ENCODE measurements around the gene PGM3.

The PGM3 gene

DNA sequence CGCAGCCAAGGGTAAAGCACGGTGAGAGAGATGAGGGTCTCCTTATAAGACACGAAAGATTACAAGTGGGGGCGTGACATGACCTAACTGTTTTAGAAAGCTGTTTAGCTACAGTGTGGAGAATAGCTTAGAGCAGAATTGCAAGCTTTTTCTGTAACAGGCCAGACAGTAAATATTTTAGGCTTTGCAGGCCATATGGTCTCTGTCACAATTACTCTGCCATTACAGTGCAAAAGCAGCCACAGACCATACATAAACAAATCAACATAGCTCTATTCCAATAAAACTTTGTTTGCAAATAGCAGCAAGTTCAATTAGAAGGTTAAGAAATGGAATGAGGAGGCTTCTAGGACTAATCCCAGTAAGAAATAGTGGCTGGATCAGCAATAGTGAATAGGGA, 16.8 kb downstream of the PGM3 start:
- no peak overlapping the region for H3K4me2 ChIP-seq (ENCODE audit: insufficient read depth, low read length)
- no peaks in the 10 kb centered on the region for H3K4me1 ChIP-seq (ENCODE audit: insufficient read depth, low read length)
- H3K36me3 ChIP-seq (ENCODE audit: insufficient read depth, low read length): peaks cover 65% of the 10 kb centered on the region
- ATAC-seq (ENCODE audit: insufficient read depth, low read depth): no peak
- no peak for TF ChIP-seq EZH2 (IDR thresholded peaks at IDR 0.05; ENCODE audit: borderline replicate concordance, low read depth, low read length, severe bottlenecking)
- no peak for TF ChIP-seq CTCF (IDR thresholded peaks at IDR 0.05; ENCODE audit: borderline replicate concordance, extremely low read depth, low read length, poor library complexity, severe bottlenecking)
- no peaks in the 10 kb centered on the region for H3K79me2 ChIP-seq (ENCODE audit: insufficient read depth, low read length)
- no peaks in the 10 kb centered on the region for H3K9me3 ChIP-seq (ENCODE audit: insufficient read depth, low read length, severe bottlenecking)
- H3K9ac ChIP-seq (ENCODE audit: low read depth, low read length): no peak overlapping the region
- no peaks in the 10 kb centered on the region for H3K27me3 ChIP-seq (ENCODE audit: insufficient read depth, low read length, poor library complexity)
- DNase-seq: no peak
- H4K20me1 ChIP-seq (ENCODE audit: insufficient read depth, low read length): no peaks in the 10 kb centered on the region
- H3K4me3 ChIP-seq (ENCODE audit: low read depth in 1 of 2, low read length in 2 of 2): no peak overlapping the region
- no peak overlapping the region for H2AFZ ChIP-seq (ENCODE audit: low read depth, low read length)
- H3K27ac ChIP-seq (ENCODE audit: low read length): no peak overlapping the region

- TF ChIP-seq EZH2 (IDR thresholded peaks at IDR 0.05; ENCODE audit: borderline replicate concordance, low read depth, low read length, severe bottlenecking) (no peak), CTCF (IDR thresholded peaks at IDR 0.05; ENCODE audit: borderline replicate concordance, extremely low read depth, low read length, poor library complexity, severe bottlenecking) (no peak)
- H3K9me3 ChIP-seq (ENCODE audit: insufficient read depth, low read length, severe bottlenecking): no peaks in the 10 kb centered on the region
- ATAC-seq (ENCODE audit: insufficient read depth, low read depth): no peak
- H3K4me1 ChIP-seq (ENCODE audit: insufficient read depth, low read length): no peaks in the 10 kb centered on the region
- no peak overlapping the region for H3K27ac ChIP-seq (ENCODE audit: low read length)
- no peaks in the 10 kb centered on the region for H4K20me1 ChIP-seq (ENCODE audit: insufficient read depth, low read length)
- no peak for DNase-seq
- no peak overlapping the region for H3K4me3 ChIP-seq (ENCODE audit: low read depth in 1 of 2, low read length in 2 of 2)
- H3K36me3 ChIP-seq (ENCODE audit: insufficient read depth, low read length): peaks cover 92% of the 10 kb centered on the region
- H3K4me2 ChIP-seq (ENCODE audit: insufficient read depth, low read length): no peak overlapping the region
- H3K9ac ChIP-seq (ENCODE audit: low read depth, low read length): no peak overlapping the region
- no peak overlapping the region for H2AFZ ChIP-seq (ENCODE audit: low read depth, low read length)
- no peaks in the 10 kb centered on the region for H3K27me3 ChIP-seq (ENCODE audit: insufficient read depth, low read length, poor library complexity)
- H3K79me2 ChIP-seq (ENCODE audit: insufficient read depth, low read length): no peaks in the 10 kb centered on the region
Observed at GRCh38 chr6:83169511-83169910, 23.6 kb downstream of the PGM3 start.

GRCh38 chr6:83169106-83169505, 24.0 kb downstream of the PGM3 start:
- H3K9me3 ChIP-seq (ENCODE audit: insufficient read depth, low read length, severe bottlenecking): no peaks in the 10 kb centered on the region
- no peak overlapping the region for H3K9ac ChIP-seq (ENCODE audit: low read depth, low read length)
- H3K4me2 ChIP-seq (ENCODE audit: insufficient read depth, low read length): no peak overlapping the region
- H3K79me2 ChIP-seq (ENCODE audit: insufficient read depth, low read length): no peaks in the 10 kb centered on the region
- peaks cover 92% of the 10 kb centered on the region for H3K36me3 ChIP-seq (ENCODE audit: insufficient read depth, low read length)
- no peaks in the 10 kb centered on the region for H3K4me1 ChIP-seq (ENCODE audit: insufficient read depth, low read length)
- no peak for TF ChIP-seq EZH2 (IDR thresholded peaks at IDR 0.05; ENCODE audit: borderline replicate concordance, low read depth, low read length, severe bottlenecking)
- TF ChIP-seq CTCF (IDR thresholded peaks at IDR 0.05; ENCODE audit: borderline replicate concordance, extremely low read depth, low read length, poor library complexity, severe bottlenecking): no peak
- H4K20me1 ChIP-seq (ENCODE audit: insufficient read depth, low read length): no peaks in the 10 kb centered on the region
- DNase-seq: no peak
- H2AFZ ChIP-seq (ENCODE audit: low read depth, low read length): no peak overlapping the region
- H3K27ac ChIP-seq (ENCODE audit: low read length): no peak overlapping the region
- H3K4me3 ChIP-seq (ENCODE audit: low read depth in 1 of 2, low read length in 2 of 2): no peak overlapping the region
- no peak for ATAC-seq (ENCODE audit: insufficient read depth, low read depth)
- no peaks in the 10 kb centered on the region for H3K27me3 ChIP-seq (ENCODE audit: insufficient read depth, low read length, poor library complexity)

- Histone ChIP-seq H3K79me2 (ENCODE audit: insufficient read depth, low read length) (no peaks in the 10 kb centered on the region), H3K4me3 (ENCODE audit: low read depth in 1 of 2, low read length in 2 of 2) (no peak overlapping the region), H3K9me3 (ENCODE audit: insufficient read depth, low read length, severe bottlenecking) (no peaks in the 10 kb centered on the region), H3K27me3 (ENCODE audit: insufficient read depth, low read length, poor library complexity) (no peaks in the 10 kb centered on the region), H3K27ac (ENCODE audit: low read length) (no peak overlapping the region), H3K4me2 (ENCODE audit: insufficient read depth, low read length) (no peak overlapping the region), H3K36me3 (ENCODE audit: insufficient read depth, low read length) (peaks cover 92% of the 10 kb centered on the region), H2AFZ (ENCODE audit: low read depth, low read length) (no peak overlapping the region), H3K9ac (ENCODE audit: low read depth, low read length) (no peak overlapping the region), H4K20me1 (ENCODE audit: insufficient read depth, low read length) (no peaks in the 10 kb centered on the region), H3K4me1 (ENCODE audit: insufficient read depth, low read length) (no peaks in the 10 kb centered on the region)
- TF ChIP-seq CTCF (IDR thresholded peaks at IDR 0.05; ENCODE audit: borderline replicate concordance, extremely low read depth, low read length, poor library complexity, severe bottlenecking): no peak
- TF ChIP-seq EZH2 (IDR thresholded peaks at IDR 0.05; ENCODE audit: borderline replicate concordance, low read depth, low read length, severe bottlenecking): no peak
- DNase-seq (no peak), ATAC-seq (ENCODE audit: insufficient read depth, low read depth) (no peak)
Observed at GRCh38 chr6:83168556-83168955, 24.5 kb downstream of the PGM3 start.

Data from DND-41 (cell line).